Fibroblast of lung (primary cell): ENCODE measurements around the gene EPS15. TPM values are rescaled to one million over a fixed set of nuclear protein-coding genes. Genes with fewer than 3 reads are reported as not detected.
"Not testable (repeated sequence)": the region's sequence is repeated elsewhere in the genome, so short reads cannot be mapped to it uniquely, and the experiment has no call there.

ENCODE experiments used
- DNase-seq, 2 donors: peaks; one replicate each; pipeline versions ENCODE4 v3.0.0 to v3.0.0-alpha.2; 2010; ENCODE audit warnings: low read depth in 2 of 2
- H2AFZ ChIP-seq: 2 replicates; pipeline ENCODE4 v1.5.1; 2012; ENCODE audit warnings: low read length, control low read depth, inconsistent platforms
- H3K27ac ChIP-seq: 2 replicates; pipeline ENCODE4 v1.5.1; 2011; ENCODE audit warnings: low read length, control low read depth; ENCODE audit not compliant: insufficient read depth
- H3K27me3 ChIP-seq: 2 replicates; pipeline ENCODE4 v1.5.1; 2011; ENCODE audit warnings: mild to moderate bottlenecking, low read length; ENCODE audit not compliant: control insufficient read depth, insufficient read depth
- H3K36me3 ChIP-seq: 2 replicates; pipeline ENCODE4 v1.5.1; 2011; ENCODE audit warnings: low read length; ENCODE audit not compliant: control insufficient read depth, insufficient read depth
- H3K4me1 ChIP-seq: 2 replicates; pipeline ENCODE4 v1.5.1; 2011; ENCODE audit warnings: low read length; ENCODE audit not compliant: control insufficient read depth, insufficient read depth; ENCODE audit errors: extremely low read depth
- H3K4me2 ChIP-seq: 2 replicates; pipeline ENCODE4 v1.5.1; 2011; ENCODE audit warnings: low read length, control low read depth; ENCODE audit not compliant: insufficient read depth; ENCODE audit errors: extremely low read depth
- H3K4me3 ChIP-seq, 4 experiments: fragments of 200-600 bp in 1 of 4; sonication (generic) in 1 of 4; replicated peaks in 1 of 4; 2 replicates each; pipeline ENCODE4 v1.5.1; 2011 to 2016; ENCODE audit warnings: low read length in 4 of 4, low read depth in 3 of 4, mild to moderate bottlenecking in 3 of 4, control low read depth in 2 of 4, inconsistent platforms in 1 of 4, mixed read lengths in 1 of 4; ENCODE audit not compliant: insufficient read depth in 1 of 4; ENCODE audit errors: control extremely low read depth in 1 of 4
- H3K79me2 ChIP-seq: 2 replicates; pipeline ENCODE4 v1.5.1; 2012; ENCODE audit warnings: mild to moderate bottlenecking, low read length, inconsistent platforms; ENCODE audit not compliant: control insufficient read depth, insufficient read depth
- H3K9ac ChIP-seq: 2 replicates; pipeline ENCODE4 v1.5.1; 2011; ENCODE audit warnings: mild to moderate bottlenecking, low read length, control low read depth; ENCODE audit not compliant: insufficient read depth
- H3K9me3 ChIP-seq: 2 replicates; pipeline ENCODE4 v1.5.1; 2012; ENCODE audit warnings: low read depth, low read length; ENCODE audit not compliant: control insufficient read depth, insufficient read depth
- H4K20me1 ChIP-seq: 2 replicates; pipeline ENCODE4 v1.5.1; 2011; ENCODE audit warnings: low read length; ENCODE audit not compliant: control insufficient read depth, insufficient read depth; ENCODE audit errors: extremely low read depth
- CTCF ChIP-seq, 2 donors: IDR thresholded peaks in 1 of 2; conservative IDR thresholded peaks in 1 of 2; 1 replicate in 1 of 2; 2 replicates in 1 of 2; pipeline ENCODE4 v1.5.1; 2011 to 2012; ENCODE audit warnings: low read length in 2 of 2, control low read depth in 1 of 2, inconsistent platforms in 1 of 2, low read depth in 1 of 2, mild to moderate bottlenecking in 1 of 2
- EZH2 ChIP-seq: IDR thresholded peaks from 2 replicates; pipeline ENCODE4 v1.5.1; 2012; ENCODE audit warnings: low read length, control low read depth, mild to moderate bottlenecking; ENCODE audit errors: missing control alignments
- polyA plus RNA-seq, 2 donors: library from polyadenylated mRNA; depleted of rRNA in 1 of 2; stranded (reverse) in 1 of 2; unstranded in 1 of 2; fragments of >200 nt; gene quantifications; 2 replicates each; pipeline ENCODE4 v1.2.1, GENCODE V29; 2011 to 2012; ENCODE audit warnings: missing spikeins in 1 of 2
- total RNA-seq: library from RNA; depleted of rRNA; stranded (reverse); fragments of >200 nt; gene quantifications from 2 replicates; pipeline ENCODE4 v1.2.1, GENCODE V29; 2014

The EPS15 gene
- total and polyA plus RNA-seq, 2 donors (not counting 1 experiment from before 2014, with no cell fraction given): 67.7 to 75.5 TPM

- Histone ChIP-seq H3K79me2 (no peaks in the 10 kb centered on the region), H3K4me1 (no peaks in the 10 kb centered on the region), H3K36me3 (no peaks in the 10 kb centered on the region), H3K9me3 (no peaks in the 10 kb centered on the region), H4K20me1 (no peaks in the 10 kb centered on the region), H2AFZ (no peak overlapping the region), H3K27ac (no peak overlapping the region), H3K4me3 (no peak overlapping the region), H3K4me2 (no peak overlapping the region), H3K27me3 (no peaks in the 10 kb centered on the region), H3K9ac (no peak overlapping the region)
- TF ChIP-seq EZH2 (no peak), CTCF (conservative IDR thresholded peaks at IDR 0.05 in 1 of 2, IDR thresholded peaks at IDR 0.05 in 1 of 2; ENCODE audit: low read depth in 1 of 2, low read length in 2 of 2) (no peak)
- no peak for DNase-seq
Measured at GRCh38 chr1:51454554-51454953, 64.5 kb downstream of the EPS15 start.

- no peak overlapping the region for H3K4me3 ChIP-seq
- no peak for DNase-seq
Measured at GRCh38 chr1:51453010-51453409, 66.1 kb downstream of the EPS15 start.

GRCh38 chr1:51448844-51449454 lies 70.1 kb downstream of the EPS15 start:
- H2AFZ ChIP-seq, H3K4me1 ChIP-seq, H3K9me3 ChIP-seq, H3K79me2 ChIP-seq, H3K4me2 ChIP-seq, H3K27ac ChIP-seq, H3K27me3 ChIP-seq, DNase-seq, H3K4me3 ChIP-seq, H3K9ac ChIP-seq, H3K36me3 ChIP-seq, H4K20me1 ChIP-seq: not testable (repeated sequence)

More at GRCh38 chr1:51453010-51453409, 66.1 kb downstream of the EPS15 start:
- Histone ChIP-seq H3K27me3 (no peaks in the 10 kb centered on the region), H3K79me2 (no peaks in the 10 kb centered on the region), H2AFZ (no peak overlapping the region), H3K4me2 (no peak overlapping the region), H3K4me1 (no peaks in the 10 kb centered on the region), H4K20me1 (no peaks in the 10 kb centered on the region), H3K9ac (no peak overlapping the region), H3K9me3 (no peaks in the 10 kb centered on the region), H3K27ac (no peak overlapping the region), H3K36me3 (no peaks in the 10 kb centered on the region)
- TF ChIP-seq EZH2 (no peak), CTCF (conservative IDR thresholded peaks at IDR 0.05 in 1 of 2, IDR thresholded peaks at IDR 0.05 in 1 of 2; ENCODE audit: low read depth in 1 of 2, low read length in 2 of 2) (no peak)
